Activated naive CD8-positive, alpha-beta T cell (primary cell): ENCODE results near the gene PRRT1B.

Experiments used
- H3K27ac Mint-ChIP-seq: one replicate; pipeline ENCODE4 v1.8.0; 2021; ENCODE audit warnings: mixed read lengths
- H3K27me3 Mint-ChIP-seq: one replicate; pipeline ENCODE4 v1.8.0; 2021; ENCODE audit warnings: mixed read lengths
- H3K36me3 Mint-ChIP-seq: one replicate; pipeline ENCODE4 v1.8.0; 2021; ENCODE audit warnings: mixed read lengths
- H3K4me1 Mint-ChIP-seq: one replicate; pipeline ENCODE4 v1.8.0; 2021; ENCODE audit warnings: low read depth, mixed read lengths
- H3K4me3 Mint-ChIP-seq: one replicate; pipeline ENCODE4 v1.8.0; 2021; ENCODE audit warnings: mild to moderate bottlenecking, mixed read lengths
- H3K9me3 Mint-ChIP-seq: one replicate; pipeline ENCODE4 v1.8.0; 2021; ENCODE audit warnings: low read depth, mixed read lengths

Gene PRRT1B

GRCh38 chr9:131516930-131517329 is 28.4 kb upstream of the PRRT1B start:
- no peaks in the 10 kb centered on the region for H3K9me3 Mint-ChIP-seq
- H3K4me3 Mint-ChIP-seq = no peak overlapping the region
- no peak overlapping the region for H3K27ac Mint-ChIP-seq
- H3K4me1 Mint-ChIP-seq = no peaks in the 10 kb centered on the region
- H3K27me3 Mint-ChIP-seq = no peaks in the 10 kb centered on the region
- no peaks in the 10 kb centered on the region for H3K36me3 Mint-ChIP-seq

DNA sequence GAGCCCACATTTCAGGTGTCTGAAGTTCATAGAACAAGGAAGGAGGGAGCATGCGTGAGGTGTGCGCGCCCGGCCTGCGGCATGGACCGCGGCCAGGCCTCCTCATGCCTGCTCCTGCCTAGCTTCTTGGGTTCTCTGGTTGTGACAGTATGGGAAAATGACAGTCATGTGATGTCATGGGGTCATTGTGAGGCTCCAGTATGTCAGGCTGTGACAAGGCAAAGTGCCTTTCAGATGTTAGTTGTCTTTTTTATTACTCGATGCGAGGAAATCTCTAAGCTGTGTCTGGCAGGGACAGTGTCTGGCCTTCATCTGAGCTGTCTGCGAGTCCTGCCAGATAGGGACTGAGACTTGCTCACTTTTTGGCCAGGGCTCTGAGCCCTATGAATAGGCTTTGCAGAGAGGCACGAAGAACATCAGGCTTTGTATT is 27.5 kb upstream of the PRRT1B start:
- no peak overlapping the region for H3K4me3 Mint-ChIP-seq
- H3K27me3 Mint-ChIP-seq = no peaks in the 10 kb centered on the region
- H3K36me3 Mint-ChIP-seq = no peaks in the 10 kb centered on the region
- H3K27ac Mint-ChIP-seq = no peak overlapping the region
- no peaks in the 10 kb centered on the region for H3K4me1 Mint-ChIP-seq
- no peaks in the 10 kb centered on the region for H3K9me3 Mint-ChIP-seq

DNA sequence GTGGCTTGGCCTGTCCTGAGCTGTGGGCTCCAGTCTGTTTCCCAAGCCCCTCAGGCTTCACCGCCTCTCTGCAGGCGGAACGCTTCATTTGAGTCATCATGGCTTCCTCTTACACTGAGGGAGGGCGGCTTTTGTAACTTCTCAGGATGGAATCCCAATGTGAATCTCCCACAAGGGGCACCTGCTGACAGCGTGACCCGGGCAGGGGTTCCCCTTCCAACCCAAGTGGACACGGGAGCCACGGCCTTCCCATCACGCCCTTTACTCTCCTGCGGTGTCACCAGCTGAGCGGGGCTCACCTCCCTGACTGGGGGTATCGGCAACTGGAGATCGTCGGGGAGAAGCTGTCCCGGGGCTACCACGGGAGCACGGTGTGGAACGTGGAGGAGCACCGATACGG is 26.8 kb upstream of the PRRT1B start:
- Mint-ChIP-seq H3K9me3 (no peaks in the 10 kb centered on the region), H3K27ac (no peak overlapping the region), H3K4me3 (no peak overlapping the region), H3K36me3 (no peaks in the 10 kb centered on the region), H3K27me3 (no peaks in the 10 kb centered on the region), H3K4me1 (no peaks in the 10 kb centered on the region)

DNA sequence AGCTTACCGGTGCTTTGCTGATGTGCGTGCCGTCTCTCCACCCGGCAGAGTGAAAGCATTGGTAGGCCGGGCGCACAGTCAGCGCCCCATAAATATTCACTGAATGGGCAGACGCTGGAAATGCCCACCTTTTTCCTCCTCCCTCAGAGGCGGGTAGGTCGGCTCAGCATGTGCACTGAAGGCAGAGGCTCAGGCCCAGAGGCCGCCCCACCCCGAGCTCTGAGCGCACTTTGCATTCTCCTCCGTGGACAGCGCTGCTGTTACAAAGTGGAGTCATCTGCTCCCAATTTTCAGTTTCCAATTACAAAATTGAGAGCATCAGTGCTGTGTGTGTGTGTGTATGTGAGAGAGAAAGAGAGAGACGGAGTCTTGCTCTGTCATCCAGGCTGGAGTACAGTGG is 24.8 kb upstream of the PRRT1B start:
- no peaks in the 10 kb centered on the region for H3K36me3 Mint-ChIP-seq
- H3K4me3 Mint-ChIP-seq = no peak overlapping the region
- peak overlapping the region; percentile 46 for H3K27ac Mint-ChIP-seq
- peaks cover 3% of the 10 kb centered on the region for H3K4me1 Mint-ChIP-seq
- no peaks in the 10 kb centered on the region for H3K27me3 Mint-ChIP-seq
- H3K9me3 Mint-ChIP-seq = no peaks in the 10 kb centered on the region

GRCh38 chr9:131521203-131521602 is 24.1 kb upstream of the PRRT1B start:
- Mint-ChIP-seq H3K27ac (no peak overlapping the region), H3K4me3 (no peak overlapping the region), H3K4me1 (peaks cover 3% of the 10 kb centered on the region), H3K9me3 (no peaks in the 10 kb centered on the region), H3K27me3 (no peaks in the 10 kb centered on the region), H3K36me3 (no peaks in the 10 kb centered on the region)

- Mint-ChIP-seq H3K36me3 (no peaks in the 10 kb centered on the region), H3K27ac (no peak overlapping the region), H3K27me3 (no peaks in the 10 kb centered on the region), H3K9me3 (no peaks in the 10 kb centered on the region), H3K4me3 (no peak overlapping the region), H3K4me1 (peaks cover 3% of the 10 kb centered on the region)
These were observed 23.5 kb upstream of the PRRT1B start for GRCh38 chr9:131521822-131522221.

- Mint-ChIP-seq H3K4me1 (peaks cover 3% of the 10 kb centered on the region), H3K9me3 (no peaks in the 10 kb centered on the region), H3K36me3 (no peaks in the 10 kb centered on the region)
These were observed 22.9 kb upstream of the PRRT1B start for GRCh38 chr9:131522257-131523085.

DNA sequence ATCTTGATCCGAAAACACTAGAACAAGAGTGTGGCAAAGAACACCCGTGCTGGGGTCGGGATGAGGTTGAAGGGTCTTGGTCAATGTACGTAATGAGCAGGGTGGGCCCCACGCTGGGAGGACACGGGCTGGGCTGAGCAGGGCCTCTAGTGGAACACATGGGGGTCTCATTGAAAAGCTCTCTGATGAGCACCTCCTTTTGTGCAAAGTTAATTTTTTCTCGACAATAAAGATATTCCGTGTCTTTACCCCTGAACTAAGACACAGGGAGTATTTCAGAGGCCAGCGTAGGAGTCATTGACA is 22.3 kb upstream of the PRRT1B start:
- Mint-ChIP-seq H3K4me1 (peaks cover 3% of the 10 kb centered on the region), H3K27me3 (no peaks in the 10 kb centered on the region), H3K4me3 (no peak overlapping the region), H3K9me3 (no peaks in the 10 kb centered on the region), H3K27ac (no peak overlapping the region), H3K36me3 (no peaks in the 10 kb centered on the region)

More at GRCh38 chr9:131522257-131523085, 22.9 kb upstream of the PRRT1B start:
- H3K4me3 Mint-ChIP-seq = no peak overlapping the region
- H3K27ac Mint-ChIP-seq = no peak overlapping the region
- no peaks in the 10 kb centered on the region for H3K27me3 Mint-ChIP-seq

GRCh38 chr9:131523451-131524435 is 21.6 kb upstream of the PRRT1B start:
- Mint-ChIP-seq H3K9me3 (no peaks in the 10 kb centered on the region), H3K4me1 (peaks cover 6% of the 10 kb centered on the region), H3K36me3 (no peaks in the 10 kb centered on the region), H3K4me3 (no peak overlapping the region), H3K27ac (no peak overlapping the region), H3K27me3 (no peaks in the 10 kb centered on the region)

DNA sequence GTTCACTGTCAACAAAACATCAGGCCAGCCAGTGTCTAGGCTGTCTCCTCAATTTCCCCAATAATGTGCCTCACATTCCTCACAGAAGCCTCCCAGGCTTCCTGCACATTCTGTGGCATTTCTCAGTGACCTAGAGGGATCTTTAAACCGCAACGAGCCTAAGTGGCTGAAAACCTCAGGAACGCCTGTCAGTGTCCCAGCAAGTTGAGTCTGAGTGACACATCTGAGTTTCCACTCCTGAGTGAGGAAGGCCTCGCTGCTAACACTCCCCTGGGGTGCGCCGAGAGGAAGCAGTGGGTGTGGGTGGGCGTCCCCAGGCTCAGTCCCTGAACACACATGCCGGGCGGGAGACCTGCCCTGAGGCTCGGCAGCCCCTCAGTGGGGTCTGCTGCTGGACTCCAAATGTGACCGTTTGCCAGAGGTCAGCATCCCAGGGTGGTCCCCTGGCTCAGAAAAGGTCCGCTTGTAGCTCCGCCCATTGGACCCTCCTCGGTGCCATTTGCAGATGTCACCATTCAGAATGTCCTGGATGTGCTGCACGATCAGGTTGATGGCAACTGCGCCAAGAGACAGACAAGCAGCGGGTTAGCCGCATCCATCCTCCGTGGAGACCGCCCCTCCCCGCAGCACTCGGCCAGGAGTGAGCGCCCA is 20.5 kb upstream of the PRRT1B start:
- H3K4me3 Mint-ChIP-seq = no peak overlapping the region

DNA sequence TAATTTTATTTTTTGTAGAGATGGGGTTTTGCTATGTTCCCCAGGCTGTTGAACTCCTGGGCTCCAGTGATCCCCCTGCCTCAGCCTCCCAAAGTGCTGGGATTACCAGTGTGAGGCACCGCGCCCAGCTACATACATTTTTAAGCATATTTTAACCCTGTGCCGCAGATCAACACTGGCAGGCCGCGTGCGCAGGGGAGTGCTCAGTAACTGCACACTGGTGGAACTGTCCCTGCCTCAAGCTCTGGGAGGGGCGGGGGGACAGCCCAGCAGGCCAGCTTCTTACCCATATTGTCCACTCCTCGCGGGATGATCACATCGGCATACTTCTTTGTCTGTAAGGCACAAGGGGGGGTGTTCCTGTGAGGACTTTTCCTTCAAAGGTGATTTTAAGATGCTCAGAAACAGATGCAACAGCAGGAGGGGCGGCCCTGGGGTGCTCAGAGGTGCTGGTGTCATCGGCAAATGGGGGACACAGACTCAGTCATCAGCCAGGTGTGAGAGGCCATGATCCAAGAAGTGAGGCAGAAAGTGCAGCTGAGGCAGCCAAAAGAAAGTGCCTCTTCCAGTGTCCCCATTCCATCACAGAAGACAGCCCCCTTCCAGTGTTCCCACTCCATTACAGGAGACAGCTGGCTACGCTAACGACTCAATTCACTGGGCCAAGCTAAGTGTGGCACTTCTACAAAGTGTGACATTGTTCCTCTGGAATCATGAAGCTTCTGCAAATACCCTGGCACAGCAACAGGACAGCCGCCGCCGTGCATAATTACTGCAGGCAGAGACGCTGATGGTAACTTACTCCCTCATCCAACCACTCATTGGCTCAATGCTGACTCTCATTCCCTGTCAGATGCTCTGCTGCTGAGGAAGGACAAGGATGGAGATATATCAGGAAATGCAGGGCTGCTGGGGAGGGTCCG is 19.4 kb upstream of the PRRT1B start:
- Mint-ChIP-seq H3K27me3 (no peaks in the 10 kb centered on the region), H3K36me3 (no peaks in the 10 kb centered on the region), H3K4me3 (no peak overlapping the region), H3K27ac (no peak overlapping the region), H3K9me3 (no peaks in the 10 kb centered on the region), H3K4me1 (peaks cover 12% of the 10 kb centered on the region)

More for the DNA sequence above, 20.5 kb upstream of the PRRT1B start:
- Mint-ChIP-seq H3K4me1 (peaks cover 10% of the 10 kb centered on the region), H3K27me3 (no peaks in the 10 kb centered on the region), H3K9me3 (no peaks in the 10 kb centered on the region), H3K27ac (peak overlapping the region; percentile 64), H3K36me3 (no peaks in the 10 kb centered on the region)

DNA sequence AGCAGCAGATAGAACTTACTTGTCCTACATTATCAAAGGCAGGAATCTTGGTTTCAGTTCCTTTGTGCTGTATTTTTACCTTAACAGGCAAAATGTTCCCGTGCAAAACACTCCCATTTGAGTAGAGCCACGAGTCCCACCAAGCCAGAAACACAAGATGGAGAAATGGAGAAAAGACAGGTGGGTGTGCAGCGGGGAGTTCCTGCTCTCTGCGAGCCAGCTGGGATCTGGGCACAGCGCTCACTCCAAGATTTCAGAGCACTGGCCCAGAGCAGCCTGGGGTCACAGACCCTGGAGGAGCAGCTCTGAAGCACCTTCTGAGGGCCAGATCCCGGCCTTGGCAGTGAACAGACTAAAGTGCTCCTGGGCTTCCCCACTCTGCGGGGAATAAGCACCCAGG is 17.1 kb upstream of the PRRT1B start:
- Mint-ChIP-seq H3K4me1 (peaks cover 16% of the 10 kb centered on the region), H3K36me3 (no peaks in the 10 kb centered on the region), H3K27me3 (no peaks in the 10 kb centered on the region), H3K4me3 (peak overlapping the region; percentile 69), H3K9me3 (no peaks in the 10 kb centered on the region), H3K27ac (no peak overlapping the region)

GRCh38 chr9:131528886-131529505 is 16.3 kb upstream of the PRRT1B start:
- no peak overlapping the region for H3K27ac Mint-ChIP-seq
- no peaks in the 10 kb centered on the region for H3K9me3 Mint-ChIP-seq
- peaks cover 16% of the 10 kb centered on the region for H3K4me1 Mint-ChIP-seq
- no peaks in the 10 kb centered on the region for H3K27me3 Mint-ChIP-seq
- H3K4me3 Mint-ChIP-seq = peak overlapping the region; percentile 83
- no peaks in the 10 kb centered on the region for H3K36me3 Mint-ChIP-seq
